ENCODE data around the gene CLIC2.

The CLIC2 gene

DNA sequence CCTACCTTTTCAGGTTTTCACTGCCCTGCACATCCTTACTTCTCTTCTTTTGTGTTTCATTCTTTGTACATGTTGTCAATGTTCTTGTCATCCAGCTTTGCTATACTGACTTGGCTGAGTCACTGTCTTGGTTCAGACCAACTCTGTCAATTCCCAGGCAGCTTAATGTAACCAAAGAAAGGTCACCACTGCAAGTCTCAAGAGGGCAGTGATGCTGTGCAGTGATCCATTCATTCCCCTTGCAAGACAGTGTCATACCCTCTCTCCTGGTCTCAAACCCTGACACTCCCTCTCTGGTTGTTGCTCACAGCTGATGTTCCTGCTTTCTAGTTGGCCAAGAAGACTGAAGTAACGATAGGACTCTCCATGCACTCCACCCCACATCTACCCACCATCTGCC, 87.7 kb downstream of the CLIC2 start:
- no peak for DNase-seq (ENCODE audit: low read depth)
- no peak overlapping the region for H3K4me3 ChIP-seq (ENCODE audit: low read depth, low read length)
- TF ChIP-seq, protein P1, sequence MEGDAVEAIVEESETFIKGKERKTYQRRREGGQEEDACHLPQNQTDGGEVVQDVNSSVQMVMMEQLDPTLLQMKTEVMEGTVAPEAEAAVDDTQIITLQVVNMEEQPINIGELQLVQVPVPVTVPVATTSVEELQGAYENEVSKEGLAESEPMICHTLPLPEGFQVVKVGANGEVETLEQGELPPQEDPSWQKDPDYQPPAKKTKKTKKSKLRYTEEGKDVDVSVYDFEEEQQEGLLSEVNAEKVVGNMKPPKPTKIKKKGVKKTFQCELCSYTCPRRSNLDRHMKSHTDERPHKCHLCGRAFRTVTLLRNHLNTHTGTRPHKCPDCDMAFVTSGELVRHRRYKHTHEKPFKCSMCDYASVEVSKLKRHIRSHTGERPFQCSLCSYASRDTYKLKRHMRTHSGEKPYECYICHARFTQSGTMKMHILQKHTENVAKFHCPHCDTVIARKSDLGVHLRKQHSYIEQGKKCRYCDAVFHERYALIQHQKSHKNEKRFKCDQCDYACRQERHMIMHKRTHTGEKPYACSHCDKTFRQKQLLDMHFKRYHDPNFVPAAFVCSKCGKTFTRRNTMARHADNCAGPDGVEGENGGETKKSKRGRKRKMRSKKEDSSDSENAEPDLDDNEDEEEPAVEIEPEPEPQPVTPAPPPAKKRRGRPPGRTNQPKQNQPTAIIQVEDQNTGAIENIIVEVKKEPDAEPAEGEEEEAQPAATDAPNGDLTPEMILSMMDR (IDR thresholded peaks at IDR 0.05; ENCODE audit: control insufficient read depth, extremely low read depth, insufficient read depth): no peak

DNA sequence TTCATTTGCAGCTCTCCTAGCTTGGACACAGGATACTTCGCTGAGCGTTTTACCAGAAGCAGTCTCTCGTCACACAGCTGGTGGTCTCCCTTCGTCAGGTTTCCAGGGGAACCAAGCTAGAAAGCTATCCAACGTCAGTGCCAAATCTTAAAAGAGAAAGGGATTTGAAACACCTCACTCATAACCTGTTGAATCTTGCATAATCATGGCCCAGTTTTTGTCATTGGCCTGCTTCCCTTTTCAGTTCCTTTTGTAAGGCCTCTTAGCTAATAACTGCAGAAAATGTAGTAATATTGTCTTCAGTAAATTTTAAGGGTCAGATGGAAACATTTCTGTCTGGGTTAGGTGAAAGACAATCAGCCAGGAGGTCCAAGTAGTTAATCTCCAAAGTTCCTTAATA, 92.1 kb downstream of the CLIC2 start:
- DNase-seq (ENCODE audit: low read depth): no peak
- TF ChIP-seq, protein P1 (IDR thresholded peaks at IDR 0.05; ENCODE audit: control insufficient read depth, extremely low read depth, insufficient read depth): no peak

DNA sequence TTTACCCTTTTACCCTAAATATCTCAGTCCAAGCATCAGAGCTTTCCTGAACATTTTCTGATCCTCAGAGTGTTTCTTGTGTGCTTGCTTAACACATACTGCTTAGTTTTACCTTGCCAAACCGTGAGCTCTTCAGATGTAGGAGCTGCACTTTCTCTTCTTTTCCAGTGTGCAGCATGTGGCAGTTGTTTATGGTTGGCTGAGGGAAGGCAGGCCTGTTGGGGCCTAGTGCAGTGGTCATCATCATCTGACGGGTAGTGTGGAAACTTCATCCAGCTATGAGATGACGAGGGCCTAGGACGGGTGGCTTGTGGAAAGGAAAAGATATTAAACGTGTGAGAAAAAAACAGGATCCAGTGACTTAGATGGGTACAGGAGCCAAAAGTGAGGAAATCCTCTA, 96.7 kb downstream of the CLIC2 start:
- no peak for DNase-seq (ENCODE audit: low read depth)
- H3K4me3 ChIP-seq (ENCODE audit: low read depth, low read length): no peak overlapping the region
- TF ChIP-seq, protein P1 (IDR thresholded peaks at IDR 0.05; ENCODE audit: control insufficient read depth, extremely low read depth, insufficient read depth): no peak

More for the DNA sequence above, 92.1 kb downstream of the CLIC2 start:
- no peak overlapping the region for H3K4me3 ChIP-seq (ENCODE audit: low read depth, low read length)

DNA sequence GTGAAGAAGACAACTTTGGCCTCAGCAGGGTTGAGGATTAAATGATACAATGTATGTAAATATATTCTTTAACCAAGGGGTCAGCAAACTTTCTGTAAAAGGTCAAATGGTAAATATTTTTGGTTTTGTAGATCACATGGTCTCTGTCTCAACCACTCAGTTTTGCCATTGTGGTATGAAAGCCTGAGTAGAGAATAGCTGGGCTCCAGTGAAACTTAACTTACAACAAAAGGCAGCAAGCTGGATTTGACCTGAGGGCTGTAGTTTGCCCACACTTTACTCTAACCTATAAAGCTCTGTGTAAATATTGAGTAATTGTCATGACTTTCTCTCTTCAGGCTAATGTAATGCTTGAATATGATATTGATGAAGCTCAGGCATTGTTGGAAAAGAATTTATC, 98.5 kb downstream of the CLIC2 start:
- DNase-seq (ENCODE audit: low read depth): no peak
- TF ChIP-seq, protein P1 (IDR thresholded peaks at IDR 0.05; ENCODE audit: control insufficient read depth, extremely low read depth, insufficient read depth): no peak

DNA sequence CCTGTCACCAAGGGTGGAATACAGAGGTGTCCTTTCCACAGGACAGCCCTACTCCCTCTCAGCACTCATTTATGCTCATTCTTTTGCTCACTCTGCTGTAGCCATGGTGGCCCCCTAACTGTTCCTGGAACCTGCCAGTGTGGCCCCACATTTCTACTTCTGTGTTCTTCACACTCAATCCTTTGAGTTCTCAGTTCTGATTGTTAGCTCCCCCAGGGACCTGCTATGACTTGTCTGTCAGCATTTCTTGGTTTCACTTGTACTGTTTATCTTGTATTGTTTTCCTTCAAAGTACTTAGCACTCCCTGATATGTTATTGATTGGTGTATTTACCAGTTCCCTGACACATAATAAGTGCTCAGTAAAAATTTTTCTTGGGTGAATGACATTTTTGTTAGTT, 103.3 kb downstream of the CLIC2 start:
- TF ChIP-seq, protein P1 (IDR thresholded peaks at IDR 0.05; ENCODE audit: control insufficient read depth, extremely low read depth, insufficient read depth): no peak
- H3K4me3 ChIP-seq (ENCODE audit: low read depth, low read length): no peak overlapping the region
- no peak for DNase-seq (ENCODE audit: low read depth)

More for the DNA sequence above, 98.5 kb downstream of the CLIC2 start:
- H3K4me3 ChIP-seq (ENCODE audit: low read depth, low read length): no peak overlapping the region
